PC-3 (cell line): ENCODE measurements around the gene GAL3ST3.

Experiments used
- CTCF ChIP-seq: fragments of 300-600 bp; sonication (generic); conservative IDR thresholded peaks from 2 replicates; pipeline ENCODE4 v1.5.1; 2017; ENCODE audit warnings: antibody characterized with exemption, low read depth, mild to moderate bottlenecking, low read length
- EZH2 ChIP-seq: fragments of 300-600 bp; sonication (generic); IDR thresholded peaks from one replicate; pipeline ENCODE4 v1.6.1; 2017; ENCODE audit warnings: antibody characterized with exemption, mild to moderate bottlenecking, low read length; ENCODE audit not compliant: unreplicated experiment

- no peak for TF ChIP-seq CTCF
- TF ChIP-seq EZH2: no peak
These were observed 40.9 kb downstream of the GAL3ST3 start for GRCh38 chr11:66008095-66008467.
